Hepatocyte (in vitro differentiated cells): ENCODE measurements around the gene TENM4. TPM values are rescaled to one million over a fixed set of nuclear protein-coding genes. Genes with fewer than 3 reads are reported as not detected.

Experiments used
- DNase-seq: peaks from one replicate; pipeline ENCODE4 v3.0.0-alpha.2; 2016; ENCODE audit warnings: low spot score
- H2AFZ ChIP-seq: fragments of 200-600 bp; sonication (generic); 2 replicates; pipeline ENCODE4 v1.6.0; 2016; ENCODE audit warnings: antibody characterized with exemption, mild to moderate bottlenecking
- H3K27ac ChIP-seq: fragments of 200-600 bp; sonication (generic); 2 replicates; pipeline ENCODE4 v1.5.1; 2016; ENCODE audit warnings: mild to moderate bottlenecking
- H3K27me3 ChIP-seq: fragments of 200-600 bp; sonication (generic); 2 replicates; pipeline ENCODE4 v1.6.1; 2016
- H3K36me3 ChIP-seq: fragments of 200-600 bp; sonication (generic); replicated peaks from 2 replicates; pipeline ENCODE4 v1.5.1; 2016; ENCODE audit warnings: low read depth; ENCODE audit not compliant: insufficient read depth
- H3K4me1 ChIP-seq: fragments of 200-600 bp; sonication (generic); 2 replicates; pipeline ENCODE4 v1.5.1; 2016; ENCODE audit warnings: mild to moderate bottlenecking, moderate library complexity; ENCODE audit not compliant: insufficient read depth
- H3K4me2 ChIP-seq: fragments of 200-600 bp; sonication (generic); 2 replicates; pipeline ENCODE4 v1.6.0; 2016
- H3K4me3 ChIP-seq: fragments of 200-600 bp; sonication (generic); 2 replicates; pipeline ENCODE4 v1.5.1; 2016; ENCODE audit warnings: mild to moderate bottlenecking
- H3K79me2 ChIP-seq: fragments of 200-600 bp; sonication (generic); 2 replicates; pipeline ENCODE4 v1.6.0; 2017; ENCODE audit warnings: mild to moderate bottlenecking
- H3K9me2 ChIP-seq: fragments of 200-600 bp; sonication (generic); replicated peaks from 2 replicates; pipeline ENCODE4 v1.6.0; 2017; ENCODE audit warnings: mild to moderate bottlenecking; ENCODE audit not compliant: insufficient read depth
- H3K9me3 ChIP-seq: fragments of 200-600 bp; sonication (generic); 2 replicates; pipeline ENCODE4 v1.5.1; 2016; ENCODE audit warnings: low read depth, mild to moderate bottlenecking
- H4K20me1 ChIP-seq: fragments of 200-600 bp; sonication (generic); 2 replicates; pipeline ENCODE4 v1.6.0; 2016; ENCODE audit warnings: mild to moderate bottlenecking; ENCODE audit not compliant: insufficient read depth, poor library complexity, severe bottlenecking
- CTCF ChIP-seq: fragments of 200-600 bp; sonication (generic); IDR thresholded peaks from 2 replicates; pipeline ENCODE4 v1.5.1; 2016; ENCODE audit warnings: antibody characterized with exemption, mild to moderate bottlenecking; ENCODE audit not compliant: poor library complexity
- EZH2 ChIP-seq: fragments of 200-600 bp; sonication (generic); IDR thresholded peaks from 2 replicates; pipeline ENCODE4 v1.6.1; 2016; ENCODE audit warnings: antibody characterized with exemption, mild to moderate bottlenecking, borderline replicate concordance
- EZH2phosphoT487 ChIP-seq: fragments of 200-600 bp; sonication (generic); IDR thresholded peaks from one replicate; pipeline ENCODE4 v1.6.1; 2018; ENCODE audit warnings: antibody characterized with exemption, mild to moderate bottlenecking, low read depth, moderate library complexity; ENCODE audit not compliant: unreplicated experiment, severe bottlenecking
- WGBS: methylation state at CpG from one replicate; pipeline ENCODE4 v1.1.6; 2016; ENCODE audit warnings: low lambda C conversion rate; ENCODE audit errors: missing lambda C conversion rate; 5-methylcytosine and 5-hydroxymethylcytosine counted together
- polyA plus RNA-seq: library from polyadenylated mRNA; unstranded; fragments of >200 nt; fragmentation: Nextera tagmentation; extraction: Ambion mirVana; gene quantifications from 2 replicates; pipeline ENCODE4 v1.2.1, GENCODE V29; 2016
- total RNA-seq: library from RNA; depleted of rRNA; stranded (reverse); fragments of >200 nt; gene quantifications from 2 replicates; pipeline ENCODE4 v1.2.3, GENCODE V29; 2014

Gene TENM4
- total and polyA plus RNA-seq, 2 experiments from 2014 or later, result 18.4 to 18.7 TPM

GRCh38 chr11:79371152-79371551 is 69.7 kb downstream of the TENM4 start:
- Histone ChIP-seq H3K9me3 (no peaks in the 10 kb centered on the region), H2AFZ (no peak overlapping the region), H3K36me3 (no peaks in the 10 kb centered on the region), H3K27ac (no peak overlapping the region), H3K27me3 (no peaks in the 10 kb centered on the region), H3K9me2 (no peaks in the 10 kb centered on the region), H3K79me2 (no peaks in the 10 kb centered on the region), H3K4me1 (no peaks in the 10 kb centered on the region), H3K4me3 (no peak overlapping the region), H4K20me1 (no peaks in the 10 kb centered on the region), H3K4me2 (no peak overlapping the region)
- WGBS, result 57% methylated on average over 1 of the region's 1 CpG
- no peak for DNase-seq
- TF ChIP-seq EZH2, result no peak
- no peak for TF ChIP-seq CTCF
- TF ChIP-seq EZH2phosphoT487, result no peak

GRCh38 chr11:79369055-79369454 is 71.8 kb downstream of the TENM4 start:
- DNase-seq, result no peak
- Histone ChIP-seq H3K27me3 (no peaks in the 10 kb centered on the region), H4K20me1 (no peaks in the 10 kb centered on the region), H3K79me2 (no peaks in the 10 kb centered on the region), H3K9me2 (no peaks in the 10 kb centered on the region), H3K9me3 (no peaks in the 10 kb centered on the region), H3K4me1 (no peaks in the 10 kb centered on the region), H2AFZ (no peak overlapping the region), H3K4me2 (no peak overlapping the region), H3K36me3 (no peaks in the 10 kb centered on the region), H3K4me3 (no peak overlapping the region), H3K27ac (no peak overlapping the region)
- 91% methylated on average over 5 of the region's 5 CpGs for WGBS
- TF ChIP-seq CTCF, result no peak
- no peak for TF ChIP-seq EZH2
- no peak for TF ChIP-seq EZH2phosphoT487

GRCh38 chr11:79367844-79368243 is 73.0 kb downstream of the TENM4 start:
- no peak for DNase-seq
- H3K79me2 ChIP-seq, result no peaks in the 10 kb centered on the region
- no peak overlapping the region for H2AFZ ChIP-seq
- no peak overlapping the region for H3K4me2 ChIP-seq
- H3K27me3 ChIP-seq, result no peaks in the 10 kb centered on the region
- H3K4me1 ChIP-seq, result no peaks in the 10 kb centered on the region
- TF ChIP-seq EZH2 (no peak), EZH2phosphoT487 (no peak), CTCF (no peak)
- H3K4me3 ChIP-seq, result no peak overlapping the region
- no peak overlapping the region for H3K27ac ChIP-seq
- no peaks in the 10 kb centered on the region for H3K36me3 ChIP-seq
- no peaks in the 10 kb centered on the region for H3K9me3 ChIP-seq
- H4K20me1 ChIP-seq, result no peaks in the 10 kb centered on the region
- WGBS, result 85% methylated on average over 4 of the region's 4 CpGs
- H3K9me2 ChIP-seq, result no peaks in the 10 kb centered on the region

GRCh38 chr11:79366218-79366617 is 74.6 kb downstream of the TENM4 start:
- Histone ChIP-seq H3K9me3 (no peaks in the 10 kb centered on the region), H3K79me2 (no peaks in the 10 kb centered on the region), H3K36me3 (no peaks in the 10 kb centered on the region), H2AFZ (no peak overlapping the region), H3K4me2 (no peak overlapping the region), H3K4me3 (no peak overlapping the region), H3K9me2 (no peaks in the 10 kb centered on the region), H4K20me1 (no peaks in the 10 kb centered on the region), H3K27ac (no peak overlapping the region), H3K27me3 (no peaks in the 10 kb centered on the region), H3K4me1 (no peaks in the 10 kb centered on the region)
- DNase-seq, result no peak
- WGBS, result 95% methylated on average over 2 of the region's 2 CpGs
- no peak for TF ChIP-seq EZH2phosphoT487
- TF ChIP-seq EZH2, result no peak
- TF ChIP-seq CTCF, result no peak
